GM19239 (cell line): ENCODE results near the gene EFCAB14.
"Not testable (repeated sequence)": the region's sequence is repeated elsewhere in the genome, so short reads cannot be mapped to it uniquely, and the experiment has no call there.

Experiments
- DNase-seq: peaks from one replicate; pipeline ENCODE4 v3.0.0; 2011; ENCODE audit warnings: low spot score; ENCODE audit not compliant: insufficient read length
- FAIRE-seq: peaks from 2 replicates; lab custom pipeline; 2011; peaks lifted over from hg19 to GRCh38; lab: Jason Lieb, UNC

The EFCAB14 gene

GRCh38 chr1:46718727-46719622 is at the start of gene EFCAB14:
TSS of gene EFCAB14 (minus strand) at chr1:46719114. CDS start at chr1:46718087, 1,027 bp downstream.
- peak; percentile 98 for FAIRE-seq
- DNase-seq = peak; percentile 90

GRCh38 chr1:46768445-46768844 is 49.5 kb upstream of the EFCAB14 start:
- no peak for DNase-seq

GRCh38 chr1:46767649-46768282 is 48.9 kb upstream of the EFCAB14 start:
- DNase-seq (no peak), FAIRE-seq (no peak)

More at GRCh38 chr1:46768445-46768844, 49.5 kb upstream of the EFCAB14 start:
- no peak for FAIRE-seq

- no peak for DNase-seq
- no peak for FAIRE-seq
Observed at GRCh38 chr1:46764402-46764801, 45.5 kb upstream of the EFCAB14 start.

GRCh38 chr1:46761740-46762139 is 42.8 kb upstream of the EFCAB14 start:
- FAIRE-seq (no peak), DNase-seq (no peak)

- no peak for DNase-seq
Observed at GRCh38 chr1:46760558-46761166, 41.7 kb upstream of the EFCAB14 start.

GRCh38 chr1:46757956-46758528 is 39.1 kb upstream of the EFCAB14 start:
- no peak for DNase-seq
- FAIRE-seq = no peak

More at GRCh38 chr1:46760558-46761166, 41.7 kb upstream of the EFCAB14 start:
- FAIRE-seq = no peak

GRCh38 chr1:46757247-46757955 is 38.5 kb upstream of the EFCAB14 start:
- FAIRE-seq (no peak), DNase-seq (no peak)

GRCh38 chr1:46755121-46755520 is 36.2 kb upstream of the EFCAB14 start:
- no peak for DNase-seq
- no peak for FAIRE-seq

- DNase-seq, FAIRE-seq: not testable (repeated sequence)
Observed at GRCh38 chr1:46754707-46755106, 35.8 kb upstream of the EFCAB14 start.

GRCh38 chr1:46753985-46754384 is 35.1 kb upstream of the EFCAB14 start:
- no peak for DNase-seq
- no peak for FAIRE-seq

GRCh38 chr1:46749921-46750404 is 31.0 kb upstream of the EFCAB14 start:
- FAIRE-seq (no peak), DNase-seq (no peak)

GRCh38 chr1:46749404-46749803 is 30.5 kb upstream of the EFCAB14 start:
- no peak for FAIRE-seq
- DNase-seq = no peak

GRCh38 chr1:46747683-46748288 is 28.9 kb upstream of the EFCAB14 start:
- FAIRE-seq = no peak
- no peak for DNase-seq

- DNase-seq (no peak), FAIRE-seq (no peak)
Observed at GRCh38 chr1:46742069-46742468, 23.2 kb upstream of the EFCAB14 start.

- peak; percentile 17 for DNase-seq
- peak; percentile 70 for FAIRE-seq
Observed at GRCh38 chr1:46735708-46736324, 16.9 kb upstream of the EFCAB14 start.

- not testable (repeated sequence) for FAIRE-seq, DNase-seq
Observed at GRCh38 chr1:46728327-46728873, 9.5 kb upstream of the EFCAB14 start.

- DNase-seq (no peak), FAIRE-seq (no peak)
Observed at GRCh38 chr1:46725736-46726108, 6.8 kb upstream of the EFCAB14 start.
